ENCODE measurements around the gene CSNK1G2.

DNA sequence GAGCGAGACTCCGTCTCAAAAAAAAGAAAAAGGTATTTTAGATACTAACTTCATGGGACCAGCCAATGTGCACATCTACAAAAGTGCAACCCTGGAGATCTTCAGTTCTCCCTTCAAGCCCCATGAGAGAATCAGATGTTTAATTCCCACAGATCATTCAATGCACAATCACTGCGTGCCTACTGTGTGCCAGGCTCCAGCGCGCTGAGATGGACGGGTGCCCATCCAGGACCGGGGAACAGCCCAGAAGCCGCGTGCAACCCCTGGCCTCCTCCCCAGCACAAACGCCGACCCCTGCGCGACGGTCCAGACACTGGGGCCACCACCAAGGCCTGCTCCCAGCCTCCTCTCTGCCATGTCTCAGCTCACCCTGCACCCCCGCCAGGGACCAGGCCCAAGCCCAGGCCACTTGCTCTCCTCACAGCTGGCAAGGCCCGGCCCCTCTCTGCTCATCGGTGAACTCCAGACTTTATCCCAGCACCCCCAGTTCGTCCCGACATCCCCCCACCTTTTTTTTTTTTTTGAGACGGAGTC, 69.2 kb downstream of the CSNK1G2 start:
- no peak for TF ChIP-seq POLR2A (IDR thresholded peaks at IDR 0.05)
- TF ChIP-seq, protein P1, sequence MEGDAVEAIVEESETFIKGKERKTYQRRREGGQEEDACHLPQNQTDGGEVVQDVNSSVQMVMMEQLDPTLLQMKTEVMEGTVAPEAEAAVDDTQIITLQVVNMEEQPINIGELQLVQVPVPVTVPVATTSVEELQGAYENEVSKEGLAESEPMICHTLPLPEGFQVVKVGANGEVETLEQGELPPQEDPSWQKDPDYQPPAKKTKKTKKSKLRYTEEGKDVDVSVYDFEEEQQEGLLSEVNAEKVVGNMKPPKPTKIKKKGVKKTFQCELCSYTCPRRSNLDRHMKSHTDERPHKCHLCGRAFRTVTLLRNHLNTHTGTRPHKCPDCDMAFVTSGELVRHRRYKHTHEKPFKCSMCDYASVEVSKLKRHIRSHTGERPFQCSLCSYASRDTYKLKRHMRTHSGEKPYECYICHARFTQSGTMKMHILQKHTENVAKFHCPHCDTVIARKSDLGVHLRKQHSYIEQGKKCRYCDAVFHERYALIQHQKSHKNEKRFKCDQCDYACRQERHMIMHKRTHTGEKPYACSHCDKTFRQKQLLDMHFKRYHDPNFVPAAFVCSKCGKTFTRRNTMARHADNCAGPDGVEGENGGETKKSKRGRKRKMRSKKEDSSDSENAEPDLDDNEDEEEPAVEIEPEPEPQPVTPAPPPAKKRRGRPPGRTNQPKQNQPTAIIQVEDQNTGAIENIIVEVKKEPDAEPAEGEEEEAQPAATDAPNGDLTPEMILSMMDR (IDR thresholded peaks at IDR 0.05 in 4 of 5, conservative IDR thresholded peaks at IDR 0.05 in 1 of 5) = no peak

Data from gastrocnemius medialis (tissue), 4 donors.